Activated CD4-positive, alpha-beta T cell treated with anti-CD3 and anti-CD28 coated beads for 4 hours (primary cell): Measurements from ENCODE around the gene ROPN1B.
A peak's percentile ranks its signal among the peaks of the same experiment; 100 is the strongest.
"Not testable (repeated sequence)": the region's sequence is repeated elsewhere in the genome, so short reads cannot be mapped to it uniquely, and the experiment has no call there.

Source experiments
- DNase-seq, 2 donors: peaks; one replicate each; pipeline ENCODE4 v3.0.0-alpha.2; 2020

ROPN1B gene

GRCh38 chr3:125968701-125969592 is at the start of gene ROPN1B:
TSS of gene ROPN1B (plus strand) at chr3:125969178. CDS start at chr3:125972055, 2,877 bp downstream.
- not testable (repeated sequence) for DNase-seq

GRCh38 chr3:125920191-125920590 is 48.8 kb upstream of the ROPN1B start:
- DNase-seq: not testable (repeated sequence)

- not testable (repeated sequence) for DNase-seq
Measured at GRCh38 chr3:125920751-125921279, 48.2 kb upstream of the ROPN1B start.

GRCh38 chr3:125921712-125922111 is 47.3 kb upstream of the ROPN1B start:
- peak; percentile 18 to 41 for DNase-seq

GRCh38 chr3:125923324-125924115 is 45.5 kb upstream of the ROPN1B start:
- DNase-seq: not testable (repeated sequence)

- not testable (repeated sequence) for DNase-seq
Measured at GRCh38 chr3:125924276-125924675, 44.7 kb upstream of the ROPN1B start.

GRCh38 chr3:125925727-125926126 is 43.3 kb upstream of the ROPN1B start:
- not testable (repeated sequence) for DNase-seq

GRCh38 chr3:125928771-125929545 is 40.0 kb upstream of the ROPN1B start:
- DNase-seq: peak; percentile 37 to 57

- DNase-seq: not testable (repeated sequence)
Measured at GRCh38 chr3:125929765-125930164, 39.2 kb upstream of the ROPN1B start.

GRCh38 chr3:125931355-125931880 is 37.6 kb upstream of the ROPN1B start:
- not testable (repeated sequence) for DNase-seq

GRCh38 chr3:125933397-125934173 is 35.4 kb upstream of the ROPN1B start:
- not testable (repeated sequence) for DNase-seq

GRCh38 chr3:125935252-125935874 is 33.6 kb upstream of the ROPN1B start:
- DNase-seq: not testable (repeated sequence)

- DNase-seq: not testable (repeated sequence)
Measured at GRCh38 chr3:125936210-125936815, 32.7 kb upstream of the ROPN1B start.

GRCh38 chr3:125936891-125937290 is 32.1 kb upstream of the ROPN1B start:
- not testable (repeated sequence) for DNase-seq

GRCh38 chr3:125947806-125948205 is 21.2 kb upstream of the ROPN1B start:
- DNase-seq: not testable (repeated sequence)

- not testable (repeated sequence) for DNase-seq
Measured at GRCh38 chr3:125948901-125949300, 20.1 kb upstream of the ROPN1B start.

- DNase-seq: not testable (repeated sequence)
Measured at GRCh38 chr3:125951176-125951575, 17.8 kb upstream of the ROPN1B start.

- not testable (repeated sequence) for DNase-seq
Measured at GRCh38 chr3:125957020-125957419, 12.0 kb upstream of the ROPN1B start.

GRCh38 chr3:125957674-125958510 is 11.1 kb upstream of the ROPN1B start:
- no peak for DNase-seq
